Measurements from ENCODE around the gene SLC66A2. TPM values are rescaled to one million over a fixed set of nuclear protein-coding genes. Genes with fewer than 3 reads are reported as not detected.

SLC66A2 gene
- total RNA-seq, 1 donor, result 108 TPM

DNA sequence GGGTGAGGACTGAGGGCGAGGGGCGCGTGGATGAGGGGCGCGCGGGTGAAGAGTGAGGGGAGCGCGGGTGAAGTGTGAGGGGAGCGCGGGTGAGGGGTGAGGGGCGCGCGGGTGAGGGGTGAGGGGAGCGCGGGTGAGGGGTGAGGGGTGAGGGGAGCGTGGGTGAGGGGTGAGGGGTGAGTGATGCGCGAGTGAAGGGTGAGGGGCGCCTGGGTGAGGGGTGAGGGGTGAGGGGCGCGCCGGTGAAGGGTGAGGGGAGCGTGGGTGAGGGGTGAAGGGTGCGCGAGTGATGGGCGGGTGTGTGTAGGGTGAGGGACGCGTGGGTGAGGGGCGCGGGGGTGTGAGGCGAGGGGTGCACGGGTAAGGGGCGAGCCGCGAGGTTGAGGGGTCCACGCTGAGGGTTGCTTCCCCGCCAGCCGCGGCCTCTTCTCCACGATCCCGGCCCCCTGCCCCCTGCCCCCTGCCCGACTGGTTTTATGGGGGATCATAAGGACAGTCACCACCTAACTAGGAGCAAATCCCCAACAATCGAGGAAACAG is 1.1 kb upstream of the SLC66A2 start:
- DNase-seq (ENCODE audit: low read depth in 2 of 3, low spot score in 2 of 3), result no peak

DNA sequence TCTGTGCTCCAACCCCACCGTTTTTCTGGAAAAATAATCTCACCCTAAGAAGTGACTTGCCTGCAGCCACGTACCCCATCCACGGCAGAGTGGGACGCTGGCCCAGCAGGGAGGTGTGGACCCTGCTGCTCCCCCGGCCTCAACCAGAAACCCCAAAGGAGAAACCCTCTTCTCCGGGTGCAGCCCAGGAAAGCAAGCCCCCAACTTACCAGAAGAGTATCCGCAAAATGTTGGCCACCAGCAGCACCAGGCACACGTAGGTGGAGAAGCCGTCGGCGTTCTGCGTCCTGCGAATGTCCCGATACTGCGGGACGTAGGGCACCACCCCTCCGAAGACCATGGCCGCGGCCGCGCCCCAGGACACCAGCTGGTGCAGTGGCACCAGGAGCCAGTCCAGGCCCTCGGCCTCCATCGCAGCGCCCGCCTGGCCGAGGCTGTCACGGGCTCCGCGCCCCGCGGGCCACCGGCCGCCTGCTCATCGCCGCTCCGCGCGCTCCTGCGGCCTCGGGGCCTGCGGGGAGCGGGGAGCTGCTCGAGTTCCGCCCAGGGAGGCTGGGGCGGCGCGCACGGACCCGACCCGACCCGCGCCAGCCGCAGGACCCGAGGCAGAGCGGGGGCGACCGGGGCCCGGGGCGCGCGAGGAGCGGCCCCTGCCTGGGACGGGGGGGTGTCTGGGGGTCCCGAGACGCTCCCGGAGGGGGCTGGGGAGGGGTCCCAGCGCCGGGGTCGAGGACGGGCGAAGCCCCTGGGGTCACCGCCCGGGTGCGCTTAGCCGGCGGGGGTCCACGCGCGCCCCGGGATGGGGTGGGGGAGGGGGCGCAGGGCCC is 725 bp downstream of the SLC66A2 start:
- peak in 1 of 3 donors; percentile 39 for DNase-seq (ENCODE audit: low read depth in 2 of 3, low spot score in 2 of 3)

DNA sequence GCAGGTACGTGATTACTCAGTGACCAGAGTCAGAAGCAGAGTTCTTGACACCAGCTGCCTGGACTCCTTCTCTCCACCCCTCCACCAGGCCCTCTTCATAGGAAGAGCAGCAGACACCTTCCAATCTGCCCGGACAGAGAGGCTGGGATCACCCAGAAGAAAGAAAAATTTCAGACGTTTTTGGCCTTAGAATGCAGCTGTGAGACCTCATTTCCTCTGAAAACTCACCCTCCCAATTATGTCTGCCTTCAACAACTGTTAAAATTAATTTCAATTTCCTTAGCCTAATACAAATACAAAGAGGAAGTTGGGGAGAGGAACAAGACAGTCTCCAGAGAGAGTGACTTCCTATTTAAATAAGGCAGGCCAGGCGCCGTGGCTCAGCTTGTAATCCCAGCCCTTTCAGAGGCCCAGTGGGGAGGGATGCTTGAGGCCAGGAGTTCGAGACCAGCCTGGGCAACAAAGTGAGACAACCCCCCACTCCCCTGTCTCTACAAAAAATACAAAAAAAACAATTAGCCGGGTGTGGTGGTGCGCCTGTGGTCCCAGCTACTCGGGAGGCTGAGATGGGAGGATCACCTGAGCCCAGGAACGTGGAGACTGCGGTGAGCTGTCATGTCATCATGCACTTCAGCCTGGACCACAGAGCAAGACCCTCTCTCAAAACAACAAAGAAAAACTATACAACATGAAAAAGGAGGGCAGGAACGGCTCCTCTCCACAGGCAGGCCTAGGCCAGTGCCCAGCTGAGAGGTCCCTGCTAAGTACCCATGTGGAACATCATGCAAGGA is 1.6 kb downstream of the SLC66A2 start:
- peak in 2 of 3 donors; percentile 64 to 88 for DNase-seq (ENCODE audit: low read depth in 2 of 3, low spot score in 2 of 3)

DNA sequence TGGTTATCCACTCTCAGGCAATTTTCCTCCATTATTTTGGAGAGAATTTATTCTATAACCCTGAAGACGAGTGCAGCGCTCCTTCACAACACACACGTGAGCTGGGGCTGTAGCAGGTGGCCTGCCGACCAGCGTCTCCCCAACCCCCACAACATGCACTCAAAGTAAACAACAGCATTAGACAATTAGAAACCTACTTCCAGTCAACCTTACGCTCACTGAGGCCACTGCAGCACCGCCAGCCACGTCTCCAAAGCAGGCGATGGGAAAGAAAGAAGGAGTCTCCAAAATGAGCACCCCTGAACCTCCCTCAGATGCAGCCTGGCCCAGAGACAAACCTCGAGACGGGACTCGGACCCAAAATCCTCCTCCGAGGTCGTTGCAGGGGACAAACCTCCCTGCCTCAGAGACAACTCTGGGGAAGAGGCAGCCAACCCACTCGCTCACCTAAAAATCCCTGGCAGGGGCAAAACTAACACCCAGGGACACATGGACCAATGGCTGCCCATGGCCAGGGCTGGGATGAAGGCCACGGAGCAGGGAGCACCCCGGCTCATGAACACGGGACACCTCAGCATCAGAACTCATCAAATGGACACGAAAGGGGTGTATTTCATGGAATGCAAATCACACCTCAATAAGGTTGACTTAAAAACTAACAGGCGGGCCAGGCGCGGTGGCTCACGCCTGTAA is 2.6 kb downstream of the SLC66A2 start:
- no peak for DNase-seq (ENCODE audit: low read depth in 2 of 3, low spot score in 2 of 3)

DNA sequence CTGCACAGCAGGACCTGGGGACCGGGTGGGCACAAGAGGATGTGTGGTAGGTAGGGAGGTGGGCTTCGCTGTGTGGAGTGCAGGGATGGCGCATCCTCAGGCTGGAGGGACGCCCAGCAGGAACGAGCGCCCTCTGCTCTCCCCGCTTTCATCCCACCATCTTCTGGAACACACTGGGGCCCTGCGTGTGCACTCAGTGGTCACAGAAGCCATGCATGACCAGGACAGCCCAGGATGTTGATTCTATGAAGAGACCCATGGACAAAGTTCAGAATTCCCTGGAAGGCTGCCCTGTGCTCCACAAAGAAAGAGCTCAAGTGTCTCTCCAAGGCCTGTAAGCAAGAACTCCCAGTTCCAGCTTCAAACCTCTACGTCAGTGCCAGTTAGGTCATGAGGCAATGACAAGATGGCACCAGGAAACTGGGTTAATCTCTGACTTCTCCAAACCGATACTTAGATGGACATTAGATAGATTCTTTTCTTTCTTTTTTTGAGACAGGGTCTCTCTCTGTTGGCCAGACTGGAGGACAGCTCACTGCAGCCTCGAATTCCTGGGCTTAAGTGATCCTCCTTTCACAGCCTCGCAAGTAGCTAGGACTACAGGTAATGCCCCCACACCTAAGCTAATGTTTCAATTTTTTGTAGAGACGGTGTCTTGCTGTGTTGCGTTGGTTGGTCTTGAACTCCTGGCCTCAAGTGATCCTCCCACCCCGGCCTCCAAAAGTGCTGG is 3.4 kb downstream of the SLC66A2 start:
- no peak for DNase-seq (ENCODE audit: low read depth in 2 of 3, low spot score in 2 of 3)

DNA sequence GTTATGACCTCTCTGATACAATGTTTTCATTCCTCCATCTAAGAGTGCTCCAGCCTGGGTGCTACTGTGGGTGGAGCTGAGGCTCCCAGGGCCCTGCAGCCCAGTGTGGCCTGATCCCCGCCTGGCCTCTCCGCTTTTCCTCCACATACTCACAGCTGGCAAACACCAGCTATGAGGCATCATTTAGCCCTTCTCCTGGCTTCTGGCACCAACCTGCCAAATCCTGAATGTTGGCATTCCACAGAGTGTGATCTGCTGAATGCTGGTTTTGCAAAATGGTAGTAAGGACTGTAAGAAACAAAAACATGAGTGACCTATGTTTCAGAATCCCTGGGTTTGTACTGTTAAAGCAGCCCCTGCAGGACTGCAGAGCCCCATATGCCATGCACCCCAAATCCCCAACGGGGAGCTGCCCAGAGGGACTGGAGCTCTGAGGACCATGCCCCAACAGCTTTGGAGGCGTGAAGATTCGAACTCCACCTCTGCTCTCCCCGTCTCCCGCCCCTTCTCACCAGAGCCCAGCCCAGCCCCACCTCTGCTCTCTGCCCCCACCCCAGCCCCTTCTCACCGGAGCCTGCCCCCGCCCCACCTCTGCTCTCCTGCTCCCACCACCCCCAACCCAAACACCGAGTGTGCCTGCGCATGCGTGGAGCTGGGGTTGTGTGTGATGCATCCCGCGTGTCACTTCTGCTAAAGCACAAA is 4.2 kb downstream of the SLC66A2 start:
- DNase-seq (ENCODE audit: low read depth in 2 of 3, low spot score in 2 of 3), result no peak

DNA sequence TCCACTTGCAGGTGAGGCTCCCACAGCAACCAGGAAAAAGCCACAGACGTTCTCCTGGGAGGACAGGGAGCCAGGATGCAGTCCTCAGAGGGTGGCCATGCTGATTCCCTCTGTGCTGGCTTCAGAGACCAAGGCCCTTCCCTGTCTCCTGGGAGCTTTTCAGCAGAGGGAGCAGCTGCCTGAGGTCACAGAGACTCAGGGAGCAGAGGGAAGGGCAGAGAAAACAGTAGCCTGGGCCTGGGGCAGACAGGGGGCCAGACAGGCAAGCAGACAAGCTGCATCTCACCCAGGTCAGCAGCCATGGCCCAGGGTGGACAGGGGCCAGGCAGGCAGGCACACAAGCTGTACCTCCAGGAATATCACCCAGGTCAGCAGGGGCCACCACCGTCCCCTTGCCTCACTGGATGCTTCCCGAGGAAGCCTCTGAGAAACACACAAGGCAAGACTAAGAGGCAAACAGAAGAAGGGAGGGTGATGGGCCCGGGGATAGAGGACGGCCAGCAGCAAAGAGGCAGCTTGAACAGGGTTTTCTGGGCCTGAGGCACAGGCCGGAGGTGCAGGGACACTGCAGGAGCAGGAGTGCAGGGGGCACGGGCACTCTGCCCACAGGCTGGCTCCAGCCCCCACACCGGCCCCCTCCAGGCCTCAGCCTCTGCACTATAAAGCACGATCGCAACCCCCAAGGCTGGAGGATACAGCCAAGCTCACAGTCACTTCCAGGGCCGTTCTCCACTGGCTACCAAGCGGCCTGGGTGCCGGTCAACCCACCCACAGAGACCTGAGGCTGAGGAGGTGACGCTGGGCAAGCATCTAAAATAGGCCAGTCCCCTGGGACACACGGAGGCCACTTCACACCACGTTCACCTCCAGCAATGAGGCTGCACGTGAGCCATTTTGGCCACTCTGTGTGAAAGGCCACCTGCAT is 6.1 kb downstream of the SLC66A2 start:
- no peak for DNase-seq (ENCODE audit: low read depth in 2 of 3, low spot score in 2 of 3)

DNA sequence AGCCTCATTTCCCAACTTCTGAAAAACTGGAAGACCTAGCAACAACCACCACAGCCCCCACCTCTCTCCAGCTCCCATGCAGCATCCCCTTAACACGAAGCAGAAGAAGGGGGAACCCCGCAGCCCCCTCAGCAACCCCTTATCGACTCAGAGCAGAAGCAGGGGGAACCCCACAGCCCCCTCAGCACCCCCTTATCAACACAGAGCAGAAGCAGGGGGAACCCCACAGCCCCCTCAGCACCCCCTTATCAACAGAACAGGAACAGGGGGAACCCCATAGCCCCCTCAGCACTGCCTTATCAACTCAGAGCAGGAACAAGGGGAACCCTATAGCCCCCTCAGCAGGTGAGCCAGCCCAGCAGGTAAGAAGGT is 6.7 kb downstream of the SLC66A2 start:
- peak in 2 of 3 donors; percentile 84 to 95 for DNase-seq (ENCODE audit: low read depth in 2 of 3, low spot score in 2 of 3)

DNA sequence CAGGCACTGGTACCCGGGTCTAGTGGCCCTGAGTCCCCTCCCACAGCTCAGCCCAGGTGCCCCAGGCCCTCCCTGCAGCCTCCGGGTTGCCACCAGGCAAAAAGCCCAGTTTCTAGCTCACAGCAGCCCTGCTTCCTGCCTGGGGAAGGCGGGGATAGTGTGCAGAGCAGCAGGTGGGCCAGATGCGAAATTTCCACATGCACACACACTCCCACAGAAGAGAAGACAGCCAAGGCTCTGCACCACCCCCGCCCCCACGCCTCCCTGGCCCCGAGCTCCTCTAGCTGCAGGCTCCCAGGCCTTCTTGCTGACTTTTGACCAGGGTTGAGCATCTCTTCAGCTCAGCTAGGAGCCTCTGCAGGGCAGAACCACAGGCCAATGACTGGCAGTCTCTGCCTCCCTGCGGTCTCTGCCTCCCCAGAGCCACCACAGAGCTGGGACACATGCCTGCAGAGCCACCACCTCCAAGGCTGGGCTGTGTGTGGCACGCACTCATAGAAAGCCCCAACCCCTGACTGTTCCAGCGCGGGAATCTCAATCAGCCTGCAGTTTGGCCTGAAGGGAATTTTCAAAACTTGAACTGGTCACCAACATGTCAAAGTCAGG is 7.2 kb downstream of the SLC66A2 start:
- peak in 2 of 3 donors; percentile 52 to 70 for DNase-seq (ENCODE audit: low read depth in 2 of 3, low spot score in 2 of 3)

DNA sequence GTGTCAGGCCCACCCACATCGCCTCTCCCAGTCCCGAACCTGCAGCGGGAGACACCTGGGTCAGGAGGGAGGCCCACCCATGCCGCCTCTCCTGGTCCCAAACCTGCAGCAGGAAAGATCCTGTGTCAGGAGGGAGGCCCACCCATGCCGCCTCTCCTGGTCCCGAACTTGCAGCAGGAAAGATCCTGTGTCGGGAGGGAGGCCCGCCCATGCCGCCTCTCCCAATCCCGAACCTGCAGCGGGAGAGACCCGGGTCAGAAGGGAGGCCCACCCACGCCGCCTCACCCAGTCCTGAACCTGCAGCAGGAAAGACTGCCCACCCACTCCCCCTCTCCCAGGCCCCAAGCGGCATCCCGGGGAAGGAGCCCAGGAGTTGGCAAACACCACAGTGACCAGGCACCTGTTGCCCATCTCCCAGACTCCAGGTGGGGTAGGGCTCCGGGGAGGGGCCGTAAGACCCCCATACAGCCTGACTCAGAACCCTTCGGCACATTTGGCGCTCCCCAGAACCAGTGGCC is 7.8 kb downstream of the SLC66A2 start:
- DNase-seq (ENCODE audit: low read depth in 2 of 3, low spot score in 2 of 3), result no peak

DNA sequence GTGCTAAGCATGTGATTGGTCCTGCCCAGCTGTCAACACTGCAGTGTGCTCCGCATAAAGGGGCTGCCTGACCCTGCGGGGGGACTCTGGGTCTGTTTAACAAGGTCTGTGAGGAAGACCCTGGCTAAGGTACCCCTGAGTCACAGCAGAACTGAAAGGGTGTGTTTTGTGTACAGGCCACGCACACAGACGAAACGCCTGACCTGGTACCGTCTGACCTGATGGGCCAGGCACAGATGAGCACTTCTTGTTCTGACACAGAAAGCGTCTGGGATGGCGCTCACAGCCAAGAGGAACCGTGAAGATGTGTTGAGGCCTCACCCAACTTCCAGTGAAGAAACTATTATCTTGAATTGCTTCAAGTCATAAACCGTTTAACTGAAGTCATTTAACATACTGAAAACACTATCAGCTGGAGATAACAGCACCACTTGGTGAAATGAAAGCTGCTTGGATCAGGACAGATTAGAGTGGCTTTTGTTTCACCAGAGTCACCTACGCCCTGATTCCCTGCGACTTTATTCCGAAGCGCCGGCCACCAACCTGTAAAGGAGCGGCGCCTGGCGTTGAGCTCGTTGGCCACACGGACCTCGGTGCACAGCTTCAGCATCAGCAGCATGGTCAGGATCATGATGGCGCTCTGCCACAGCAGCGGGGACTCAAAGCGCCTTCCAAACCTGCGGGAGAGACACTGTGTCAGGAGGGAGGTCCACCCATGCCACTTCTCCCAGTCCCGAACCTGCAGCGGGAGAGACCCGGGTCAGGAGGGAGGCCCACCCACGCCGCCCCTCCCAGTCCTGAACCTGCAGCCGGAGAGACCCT is 8.5 kb downstream of the SLC66A2 start:
- DNase-seq (ENCODE audit: low read depth in 2 of 3, low spot score in 2 of 3), result no peak

DNA sequence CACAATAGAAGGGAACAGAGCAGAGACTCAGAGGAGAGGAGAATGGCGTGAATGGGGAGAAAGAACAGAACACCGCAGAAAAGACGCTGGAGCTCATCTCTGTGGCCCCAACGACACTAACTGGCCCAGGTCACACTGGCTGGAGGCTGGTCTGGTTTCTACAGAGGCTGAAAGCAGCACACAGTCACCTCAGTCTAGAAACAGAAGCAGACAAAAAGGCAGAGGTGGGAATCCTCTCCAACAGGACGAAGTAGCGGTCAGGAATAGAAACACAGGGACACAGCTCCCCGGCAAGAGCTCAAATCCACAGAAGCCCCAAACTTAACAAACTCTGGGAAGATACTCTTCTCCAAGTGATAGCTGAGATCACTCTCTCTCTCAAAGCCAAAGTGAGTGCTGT is 9.2 kb downstream of the SLC66A2 start:
- no peak for DNase-seq (ENCODE audit: low read depth in 2 of 3, low spot score in 2 of 3)

DNA sequence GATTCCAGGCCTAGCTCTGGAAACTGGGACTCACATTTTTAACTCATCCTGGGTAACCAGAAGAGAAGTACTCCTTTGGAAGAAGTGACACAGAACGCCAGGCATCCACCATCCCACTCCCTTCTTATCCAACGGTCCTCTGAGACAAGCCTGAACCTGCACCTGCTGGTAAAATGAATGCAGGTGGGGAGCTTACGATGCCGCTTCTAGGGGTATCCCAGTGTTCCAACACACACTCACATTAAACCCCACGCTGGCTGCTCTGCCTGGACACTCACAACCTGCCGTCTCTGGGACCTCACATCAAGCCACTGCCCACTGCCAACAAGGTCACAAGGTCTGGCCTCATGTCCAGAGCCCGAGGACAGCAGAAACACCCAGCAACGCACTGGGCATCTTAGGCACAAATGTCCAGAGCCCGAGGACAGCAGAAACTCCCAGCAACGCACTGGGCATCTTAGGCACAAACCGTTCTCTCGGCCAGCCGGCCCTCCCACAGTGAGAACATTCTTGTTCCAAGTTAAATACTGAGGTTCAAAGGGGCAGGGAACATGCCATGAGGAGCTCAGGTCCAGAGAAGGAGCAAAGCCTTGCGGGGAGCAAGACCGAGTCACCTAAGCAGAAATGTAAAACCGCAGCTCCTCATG is 9.9 kb downstream of the SLC66A2 start:
- DNase-seq (ENCODE audit: low read depth in 2 of 3, low spot score in 2 of 3), result no peak

DNA sequence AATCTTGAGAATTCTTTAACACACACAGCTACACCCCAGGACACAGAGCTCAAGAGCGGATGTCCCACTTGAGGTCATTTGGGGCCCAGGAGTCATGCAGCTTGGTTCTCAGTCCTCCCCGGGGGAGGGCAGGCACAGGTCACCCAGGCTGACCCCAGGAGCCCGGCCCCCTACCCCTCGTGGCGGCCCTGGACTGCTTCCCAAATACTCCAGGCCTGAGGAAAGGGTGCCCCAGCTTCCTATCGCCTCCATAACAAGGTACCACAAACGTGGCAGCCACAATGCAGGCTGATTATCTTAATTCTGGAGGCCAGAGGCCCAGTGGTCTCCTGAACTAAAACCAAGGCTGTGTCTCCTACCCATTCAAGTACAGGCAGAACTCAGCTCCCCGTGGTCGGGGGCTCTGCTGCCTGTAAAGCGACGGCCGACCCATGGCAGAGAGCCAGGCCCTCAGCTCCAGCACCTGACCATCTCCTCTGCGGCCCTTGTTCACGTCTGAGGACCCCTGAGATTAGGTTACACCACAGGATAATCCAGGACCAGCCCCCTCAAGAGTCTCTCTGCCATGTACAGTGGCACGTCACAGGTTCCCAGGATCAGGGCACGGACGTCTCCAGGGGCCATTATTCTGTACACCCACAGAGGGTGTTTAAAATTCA is 10.5 kb downstream of the SLC66A2 start:
- DNase-seq (ENCODE audit: low read depth in 2 of 3, low spot score in 2 of 3), result no peak

DNA sequence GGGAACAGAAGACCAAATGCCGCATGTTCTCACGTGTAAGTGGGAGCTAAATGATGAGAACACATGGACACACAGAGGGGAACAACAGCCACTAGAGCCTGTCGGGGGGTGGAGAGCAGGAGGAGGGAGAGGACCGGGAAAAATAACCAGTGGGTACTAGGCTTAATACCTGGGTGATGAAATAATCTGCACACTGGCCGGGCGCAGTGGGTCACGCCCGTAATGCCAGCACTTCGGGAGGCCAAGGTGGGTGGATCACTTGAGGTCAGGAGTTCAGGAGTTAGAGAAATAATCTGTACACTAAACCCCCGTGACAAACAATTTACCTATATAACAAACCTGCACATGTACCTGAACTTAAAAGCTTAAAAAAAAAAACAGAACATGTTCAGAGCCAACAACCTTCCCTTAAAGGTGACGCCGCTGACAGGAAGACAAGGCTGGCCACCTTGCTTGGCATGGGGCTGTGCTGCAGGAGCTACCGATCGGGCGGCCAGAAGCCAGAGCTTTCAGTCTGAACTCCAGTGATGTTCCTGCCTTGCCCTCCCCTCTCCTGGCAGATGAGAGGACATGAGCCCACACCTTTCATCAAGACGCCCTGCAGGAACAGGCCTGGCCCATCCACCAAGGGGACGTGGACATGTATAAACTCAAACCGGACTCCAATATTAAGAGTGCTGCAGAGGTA is 11.2 kb downstream of the SLC66A2 start:
- no peak for DNase-seq (ENCODE audit: low read depth in 2 of 3, low spot score in 2 of 3)

DNA sequence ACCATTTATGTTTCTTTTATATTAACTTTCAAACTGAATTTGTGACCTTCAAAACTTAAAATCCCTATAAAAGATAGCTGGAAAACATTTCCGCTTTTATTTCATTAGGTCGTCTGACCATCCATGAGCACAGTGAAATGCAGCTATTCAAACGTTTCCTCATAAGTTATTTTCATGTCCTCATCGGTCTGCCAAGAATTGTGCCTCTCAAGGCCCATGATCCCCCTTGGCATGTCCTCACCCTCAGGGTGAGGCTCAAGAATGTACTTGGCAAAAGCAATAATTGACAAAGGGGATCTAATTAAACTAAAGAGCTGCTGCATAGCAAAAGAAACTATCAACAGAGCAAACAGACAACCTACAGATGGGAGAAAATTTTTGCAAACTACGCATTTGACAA is 12.4 kb downstream of the SLC66A2 start:
- no peak for DNase-seq (ENCODE audit: low read depth in 2 of 3, low spot score in 2 of 3)
